ENCODE data around the gene COL4A6. TPM values are rescaled to one million over a fixed set of nuclear protein-coding genes. Genes with fewer than 3 reads are reported as not detected.

Gene COL4A6
- total RNA-seq, 1 donor from 2014 or later: 10.3 TPM

DNA sequence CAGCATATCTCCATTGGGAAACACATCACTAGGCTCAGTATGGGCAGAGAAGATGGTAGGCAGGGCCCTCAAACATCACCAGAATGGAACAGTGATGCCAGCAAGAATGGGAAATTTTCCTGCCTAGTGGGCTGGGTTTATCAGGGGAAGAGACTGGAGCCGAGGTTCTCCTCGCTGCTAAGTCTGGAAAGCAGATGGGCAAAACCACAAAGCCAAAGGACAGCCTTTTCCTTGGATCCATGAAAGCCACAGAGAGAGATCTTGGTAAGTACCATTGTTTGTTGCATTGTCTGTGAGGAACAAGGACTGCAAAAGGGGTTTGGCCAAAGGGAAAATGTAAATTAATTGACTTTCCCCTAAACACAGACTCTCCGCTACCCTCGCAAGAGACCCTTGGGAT, 266.6 kb downstream of the COL4A6 start:
- Histone ChIP-seq H3K4me3 (no peak overlapping the region), H3K36me3 (no peaks in the 10 kb centered on the region), H3K4me1 (no peaks in the 10 kb centered on the region), H3K9me3 (no peaks in the 10 kb centered on the region), H3K27ac (no peak overlapping the region), H3K27me3 (no peaks in the 10 kb centered on the region)
- no peak for DNase-seq (ENCODE audit: extremely low spot score in 2 of 2)
- TF ChIP-seq, protein P1, sequence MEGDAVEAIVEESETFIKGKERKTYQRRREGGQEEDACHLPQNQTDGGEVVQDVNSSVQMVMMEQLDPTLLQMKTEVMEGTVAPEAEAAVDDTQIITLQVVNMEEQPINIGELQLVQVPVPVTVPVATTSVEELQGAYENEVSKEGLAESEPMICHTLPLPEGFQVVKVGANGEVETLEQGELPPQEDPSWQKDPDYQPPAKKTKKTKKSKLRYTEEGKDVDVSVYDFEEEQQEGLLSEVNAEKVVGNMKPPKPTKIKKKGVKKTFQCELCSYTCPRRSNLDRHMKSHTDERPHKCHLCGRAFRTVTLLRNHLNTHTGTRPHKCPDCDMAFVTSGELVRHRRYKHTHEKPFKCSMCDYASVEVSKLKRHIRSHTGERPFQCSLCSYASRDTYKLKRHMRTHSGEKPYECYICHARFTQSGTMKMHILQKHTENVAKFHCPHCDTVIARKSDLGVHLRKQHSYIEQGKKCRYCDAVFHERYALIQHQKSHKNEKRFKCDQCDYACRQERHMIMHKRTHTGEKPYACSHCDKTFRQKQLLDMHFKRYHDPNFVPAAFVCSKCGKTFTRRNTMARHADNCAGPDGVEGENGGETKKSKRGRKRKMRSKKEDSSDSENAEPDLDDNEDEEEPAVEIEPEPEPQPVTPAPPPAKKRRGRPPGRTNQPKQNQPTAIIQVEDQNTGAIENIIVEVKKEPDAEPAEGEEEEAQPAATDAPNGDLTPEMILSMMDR (IDR thresholded peaks at IDR 0.05): no peak
- TF ChIP-seq POLR2A (IDR thresholded peaks at IDR 0.05) (no peak), POLR2AphosphoS5 (IDR thresholded peaks at IDR 0.05; ENCODE audit: insufficient read depth in 1 of 2, low read depth in 1 of 2) (no peak)
- intact Hi-C loops (cut with DNase I): no loop called here

DNA sequence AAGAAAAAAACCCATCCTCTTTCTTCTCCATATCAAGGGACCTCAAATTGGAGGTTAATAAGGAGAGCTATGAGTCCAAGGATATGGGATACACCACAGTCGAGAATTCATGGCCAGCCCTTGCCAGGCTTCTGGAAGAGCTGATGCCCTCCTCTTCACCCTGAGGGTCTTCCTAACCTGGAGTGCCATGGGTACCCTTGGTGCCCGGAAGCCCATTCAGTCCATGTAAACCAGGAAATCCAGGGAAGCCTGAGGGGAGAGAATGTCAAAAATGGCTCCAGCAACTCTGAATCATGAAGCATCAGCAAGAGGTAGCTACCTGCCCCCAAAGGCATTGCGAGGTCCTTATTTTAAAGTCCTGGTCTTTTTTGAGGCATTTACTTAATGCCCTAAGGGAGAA, 268.5 kb downstream of the COL4A6 start:
- DNase-seq (ENCODE audit: extremely low spot score in 2 of 2): peak in 1 of 2 donors; percentile 74
- H3K27ac ChIP-seq: no peak overlapping the region
- TF ChIP-seq POLR2AphosphoS5 (IDR thresholded peaks at IDR 0.05; ENCODE audit: insufficient read depth in 1 of 2, low read depth in 1 of 2): no peak
- TF ChIP-seq POLR2A (IDR thresholded peaks at IDR 0.05): no peak
- TF ChIP-seq, protein P1 (IDR thresholded peaks at IDR 0.05): no peak
- H3K36me3 ChIP-seq: no peaks in the 10 kb centered on the region
- H3K4me1 ChIP-seq: no peaks in the 10 kb centered on the region
- H3K4me3 ChIP-seq: no peak overlapping the region
- no peaks in the 10 kb centered on the region for H3K9me3 ChIP-seq
- intact Hi-C loops (cut with DNase I): loop anchor here (2.0 kb wide), 1 partner anchor 47 kb away; no protein-coding TSS in a partner anchor
- H3K27me3 ChIP-seq: no peaks in the 10 kb centered on the region

DNA sequence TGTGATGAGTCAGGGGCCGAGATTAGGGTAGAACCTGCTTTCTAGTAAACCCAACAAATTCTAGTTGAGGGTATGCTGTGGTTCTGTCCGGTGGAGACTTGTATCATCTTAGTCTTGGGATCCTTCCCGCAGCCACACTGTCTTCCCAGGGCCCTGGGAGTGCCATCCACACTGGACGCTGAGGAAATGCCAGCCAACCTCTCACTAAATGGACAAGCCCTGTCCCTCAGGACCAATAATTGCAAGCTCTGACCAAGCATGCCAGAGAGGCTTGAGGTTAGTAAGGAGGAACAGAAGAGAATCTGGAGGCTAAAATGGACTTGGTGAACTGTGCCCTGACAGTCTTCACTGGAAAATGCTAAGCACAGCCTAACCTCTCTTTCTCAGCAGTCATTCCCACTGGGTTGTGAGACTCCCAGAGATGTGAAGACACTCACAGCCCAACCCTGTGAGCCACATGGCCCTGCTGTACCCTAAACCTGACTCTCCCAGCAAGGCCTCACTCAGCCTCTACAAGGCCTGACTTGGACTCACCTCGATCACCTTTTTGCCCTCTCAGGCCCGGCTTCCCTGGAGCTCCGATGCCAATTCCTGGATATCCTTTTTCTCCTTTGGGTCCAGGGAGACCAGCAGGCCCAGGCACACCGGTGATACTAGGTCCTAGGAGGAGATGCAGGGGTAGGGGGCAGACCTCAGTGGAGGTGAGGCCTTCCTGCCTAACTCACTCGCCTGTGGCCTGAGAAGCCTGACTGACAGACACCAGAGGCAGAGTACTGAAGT, 269.1 kb downstream of the COL4A6 start:
- Histone ChIP-seq H3K4me1 (no peaks in the 10 kb centered on the region), H3K4me3 (no peak overlapping the region), H3K27me3 (no peaks in the 10 kb centered on the region), H3K36me3 (no peaks in the 10 kb centered on the region), H3K9me3 (no peaks in the 10 kb centered on the region), H3K27ac (no peak overlapping the region)
- TF ChIP-seq, protein P1 (IDR thresholded peaks at IDR 0.05): no peak
- TF ChIP-seq POLR2AphosphoS5 (IDR thresholded peaks at IDR 0.05; ENCODE audit: insufficient read depth in 1 of 2, low read depth in 1 of 2) (no peak), POLR2A (IDR thresholded peaks at IDR 0.05) (no peak)
- peak in 1 of 2 donors; percentile 67 for DNase-seq (ENCODE audit: extremely low spot score in 2 of 2)
- intact Hi-C loops (cut with DNase I): loop anchor here (2.0 kb wide), 1 partner anchor 46 kb away; no protein-coding TSS in a partner anchor

DNA sequence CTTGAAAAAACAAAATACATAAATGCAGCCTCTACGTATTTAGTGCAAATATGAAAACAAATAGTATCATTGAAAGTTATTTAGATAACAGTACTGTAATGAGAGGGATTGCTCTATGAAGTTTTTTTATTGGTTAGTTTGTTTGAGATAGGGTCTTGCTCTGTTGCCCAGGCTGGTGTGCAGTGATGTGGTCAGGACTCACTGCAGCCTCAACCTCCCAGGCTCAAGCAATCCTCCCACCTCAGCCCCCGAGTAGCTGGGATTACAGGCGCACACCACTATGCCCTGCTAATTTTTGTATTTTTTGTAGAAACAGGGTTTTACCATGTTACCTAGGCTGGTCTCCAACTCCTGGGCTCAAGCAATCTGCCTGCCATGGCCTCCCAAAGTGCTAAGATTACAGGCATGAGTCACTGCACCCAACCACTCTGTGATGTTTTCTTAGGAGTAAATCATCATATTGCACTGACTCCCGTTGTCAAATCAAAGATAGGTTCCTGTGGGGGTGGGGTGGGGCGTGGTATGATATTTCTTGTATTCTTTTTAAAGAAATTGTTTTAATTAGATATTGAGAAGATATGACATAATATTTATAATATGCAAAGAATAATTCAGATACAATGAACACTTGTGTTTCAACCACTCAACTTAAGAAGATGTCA, 270.9 kb downstream of the COL4A6 start:
- no peak for DNase-seq (ENCODE audit: extremely low spot score in 2 of 2)
- H3K36me3 ChIP-seq: no peaks in the 10 kb centered on the region
- H3K9me3 ChIP-seq: no peaks in the 10 kb centered on the region
- H3K27ac ChIP-seq: no peak overlapping the region
- no peaks in the 10 kb centered on the region for H3K4me1 ChIP-seq
- no peaks in the 10 kb centered on the region for H3K27me3 ChIP-seq
- intact Hi-C loops (cut with DNase I): no loop called here
- no peak overlapping the region for H3K4me3 ChIP-seq
- TF ChIP-seq POLR2A (IDR thresholded peaks at IDR 0.05) (no peak), POLR2AphosphoS5 (IDR thresholded peaks at IDR 0.05; ENCODE audit: insufficient read depth in 1 of 2, low read depth in 1 of 2) (no peak)
- TF ChIP-seq, protein P1 (IDR thresholded peaks at IDR 0.05): no peak

All from vagina (tissue), 2 donors.